ENCODE measurements around the gene FMN1. TPM values are rescaled to one million over a fixed set of nuclear protein-coding genes. Genes with fewer than 3 reads are reported as not detected.

The FMN1 gene
- total and polyA plus RNA-seq, 2 of the 8 experiments (the other 6 are each of a cell fraction or from before 2014, with no cell fraction given), result 0.27 to 3.7 TPM

DNA sequence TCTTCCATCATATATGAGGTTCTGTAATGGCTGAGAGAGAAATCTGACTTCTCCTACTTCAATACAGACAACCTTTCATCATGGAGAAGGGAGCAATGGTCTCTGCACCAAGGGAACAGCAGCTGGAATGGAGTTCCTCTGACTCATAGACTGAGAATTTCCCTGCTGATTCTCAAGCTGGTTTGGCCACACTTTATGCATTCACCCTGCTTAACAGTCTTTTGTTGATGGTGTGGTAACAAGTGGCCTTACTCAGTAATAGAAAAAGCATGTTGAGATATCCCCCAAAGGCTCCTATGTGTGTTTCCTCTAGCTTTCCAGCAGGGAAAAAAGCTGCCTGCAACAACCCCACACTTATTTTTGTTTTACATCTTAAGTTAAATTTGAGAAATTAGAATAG, 338.6 kb downstream of the FMN1 start:
- CTCF ChIA-PET (ENCODE audit: partially characterized antibody), result interaction anchor here (0.9 to 4.6 kb wide), 4 partner anchors 12 to 29 kb away, joined by 3 to 32 read pairs (median 3); no protein-coding TSS in a partner anchor
- H3K4me2 ChIP-seq (ENCODE audit: insufficient read depth in 1 of 2, low read depth in 2 of 2, low read length in 2 of 2), result no peak overlapping the region; a peak in 1 of 4 replicates
- no peak for TF ChIP-seq MAFK (IDR thresholded peaks at IDR 0.05; ENCODE audit: low read depth, low read length)
- TF ChIP-seq TBP (IDR thresholded peaks at IDR 0.05; ENCODE audit: low read depth, low read length), result no peak
- TF ChIP-seq TAF1 (IDR thresholded peaks at IDR 0.05; ENCODE audit: low read depth, low read length), result no peak
- no peak for TF ChIP-seq PHF8 (conservative IDR thresholded peaks at IDR 0.05; ENCODE audit: low read depth, low read length)
- no peak for TF ChIP-seq KDM5A (IDR thresholded peaks at IDR 0.05; ENCODE audit: low read length)
- TF ChIP-seq EGR1 (IDR thresholded peaks at IDR 0.05; ENCODE audit: borderline replicate concordance, low read depth, low read length), result no peak
- TF ChIP-seq, protein P1, sequence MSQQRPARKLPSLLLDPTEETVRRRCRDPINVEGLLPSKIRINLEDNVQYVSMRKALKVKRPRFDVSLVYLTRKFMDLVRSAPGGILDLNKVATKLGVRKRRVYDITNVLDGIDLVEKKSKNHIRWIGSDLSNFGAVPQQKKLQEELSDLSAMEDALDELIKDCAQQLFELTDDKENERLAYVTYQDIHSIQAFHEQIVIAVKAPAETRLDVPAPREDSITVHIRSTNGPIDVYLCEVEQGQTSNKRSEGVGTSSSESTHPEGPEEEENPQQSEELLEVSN (IDR thresholded peaks at IDR 0.05), result no peak
- no peak for TF ChIP-seq SIRT6 (IDR thresholded peaks at IDR 0.05; ENCODE audit: low read length)
- TF ChIP-seq NANOG (IDR thresholded peaks at IDR 0.05; ENCODE audit: insufficient read depth, low read depth, low read length, poor library complexity, severe bottlenecking), result no peak
- no peak for TF ChIP-seq SRF (IDR thresholded peaks at IDR 0.05; ENCODE audit: low read depth, low read length)
- no peak for TF ChIP-seq CBX5 (IDR thresholded peaks at IDR 0.05; ENCODE audit: low read depth, low read length)
- TF ChIP-seq POLR2AphosphoS5 (IDR thresholded peaks at IDR 0.05; ENCODE audit: low read depth, low read length), result no peak
- no peak for TF ChIP-seq EP300 (IDR thresholded peaks at IDR 0.05; ENCODE audit: borderline replicate concordance in 1 of 2, low read depth in 2 of 2, low read length in 2 of 2)
- no peak for TF ChIP-seq BACH1 (IDR thresholded peaks at IDR 0.05; ENCODE audit: low read length)
- TF ChIP-seq ZNF274 (IDR thresholded peaks at IDR 0.05; ENCODE audit: borderline replicate concordance, extremely low read depth, low read length), result no peak
- TF ChIP-seq SP1 (IDR thresholded peaks at IDR 0.05; ENCODE audit: low read depth, low read length), result 0 out of 2 replicates have a peak, but pooled peaks have one; percentile 16

More for the DNA sequence above, 338.6 kb downstream of the FMN1 start:
- peak overlapping the region; percentile 54; the same call in 1 of the 2 replicates for H2BK5ac ChIP-seq (ENCODE audit: low read depth, low read length)
- H3K79me1 ChIP-seq (ENCODE audit: low read depth, low read length), result no peaks in the 10 kb centered on the region
- no peak overlapping the region for H3K56ac ChIP-seq (replicated peaks; ENCODE audit: insufficient read length, low read depth, low read length)
- peaks cover 0 to 3% (median 1%) of the 10 kb centered on the region in 4 experiments; a peak in 1 of 7 replicates for H3K4me1 ChIP-seq (replicated peaks in 1 of 4; ENCODE audit: control insufficient read depth in 3 of 4, insufficient read depth in 4 of 4, low read length in 3 of 4)
- no peak overlapping the region for H2BK15ac ChIP-seq (ENCODE audit: low read length)
- H4K91ac ChIP-seq (replicated peaks; ENCODE audit: insufficient read length, low read length), result no peak overlapping the region
- POLR2A ChIA-PET (ENCODE audit: partially characterized antibody), result no interaction called here
- no peak overlapping the region for H3K23ac ChIP-seq (ENCODE audit: insufficient read length)
- H3K27me3 ChIP-seq (replicated peaks in 1 of 4; ENCODE audit: control insufficient read depth in 3 of 4, extremely low read depth in 1 of 4, insufficient read depth in 3 of 4, low read length in 3 of 4), result no peaks in the 10 kb centered on the region
- no peak overlapping the region for H2BK120ac ChIP-seq (replicated peaks; ENCODE audit: low read depth, low read length)
- H3K18ac ChIP-seq (ENCODE audit: extremely low read depth, low read length), result no peak overlapping the region
- no peak overlapping the region for H3K14ac ChIP-seq (ENCODE audit: insufficient read length)
- H2BK20ac ChIP-seq (ENCODE audit: low read length), result no peak overlapping the region
- no peaks in the 10 kb centered on the region for H4K20me1 ChIP-seq (replicated peaks in 1 of 2; ENCODE audit: control insufficient read depth in 1 of 2, insufficient read depth in 2 of 2, low read length in 2 of 2)
- no peaks in the 10 kb centered on the region for H3K79me2 ChIP-seq (ENCODE audit: control insufficient read depth in 1 of 2, insufficient read depth in 2 of 2, low read length in 2 of 2)
- no peak overlapping the region for H3K9ac ChIP-seq (replicated peaks in 1 of 4; ENCODE audit: extremely low read depth in 1 of 4, low read depth in 3 of 4, low read length in 3 of 4)
- FAIRE-seq (no peak), DNase-seq (ENCODE audit: low read depth in 1 of 2, low spot score in 2 of 2) (peak in 1 of 2 experiments; percentile 50)
- H3K4ac ChIP-seq (replicated peaks; ENCODE audit: insufficient read length, low read depth, low read length), result no peak overlapping the region
- no peak overlapping the region for H4K8ac ChIP-seq (ENCODE audit: extremely low read depth, insufficient read depth, low read length)
- no peak overlapping the region for H2AFZ ChIP-seq (ENCODE audit: low read length)
- H3K9me3 ChIP-seq (ENCODE audit: insufficient read depth in 2 of 2, low read depth in 1 of 2, low read length in 1 of 2), result no peaks in the 10 kb centered on the region
- no peak overlapping the region for H4K5ac ChIP-seq (ENCODE audit: insufficient read length, low read depth, low read length)
- H3K23me2 ChIP-seq (ENCODE audit: low read depth, low read length), result no peaks in the 10 kb centered on the region
- no peaks in the 10 kb centered on the region; a peak in 1 of 8 replicates for H3K36me3 ChIP-seq (ENCODE audit: control insufficient read depth in 2 of 4, insufficient read depth in 4 of 4, low read length in 3 of 4)
- no peak overlapping the region for H3K27ac ChIP-seq (ENCODE audit: low read depth, low read length)
- no peak overlapping the region for H2BK12ac ChIP-seq (ENCODE audit: low read depth, low read length)
- no peak overlapping the region for H3K4me3 ChIP-seq (ENCODE audit: extremely low read depth in 1 of 4, insufficient read depth in 2 of 4, low read depth in 3 of 4, low read length in 4 of 4)
- H2AK5ac ChIP-seq (ENCODE audit: low read depth, low read length), result no peak overlapping the region
